CD1c-positive myeloid dendritic cell (primary cell): ENCODE data around the gene STXBP5.
"Not testable (repeated sequence)": the region's sequence is repeated elsewhere in the genome, so short reads cannot be mapped to it uniquely, and the experiment has no call there.

ENCODE experiments used
- DNase-seq: peaks from one replicate; pipeline ENCODE4 v3.0.0-alpha.2; 2016; ENCODE audit errors: extremely low spot score

STXBP5 gene

GRCh38 chr6:147380841-147381240, 176.6 kb downstream of the STXBP5 start:
- DNase-seq, result not testable (repeated sequence)

DNA sequence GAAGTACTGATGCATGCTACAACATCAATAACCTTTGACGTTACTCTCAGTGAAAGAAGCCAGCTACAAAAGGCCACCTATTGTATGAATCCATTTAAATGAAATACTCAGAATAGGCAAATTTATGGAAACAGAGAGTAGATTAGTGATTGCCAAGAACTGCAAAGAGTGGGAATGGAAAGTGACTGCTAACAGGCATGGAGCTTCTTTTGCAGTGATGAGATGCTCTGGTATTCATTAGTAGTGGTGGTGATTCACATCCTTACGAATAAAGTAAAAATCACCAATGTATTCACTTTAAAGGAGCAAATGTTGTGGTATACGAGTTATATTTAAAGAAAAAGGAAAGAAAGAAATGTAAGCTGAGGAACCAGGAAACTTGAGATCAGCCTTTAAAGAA, 177.5 kb downstream of the STXBP5 start:
- no peak for DNase-seq

GRCh38 chr6:147382945-147383554, 178.8 kb downstream of the STXBP5 start:
- DNase-seq, result peak; percentile 22

DNA sequence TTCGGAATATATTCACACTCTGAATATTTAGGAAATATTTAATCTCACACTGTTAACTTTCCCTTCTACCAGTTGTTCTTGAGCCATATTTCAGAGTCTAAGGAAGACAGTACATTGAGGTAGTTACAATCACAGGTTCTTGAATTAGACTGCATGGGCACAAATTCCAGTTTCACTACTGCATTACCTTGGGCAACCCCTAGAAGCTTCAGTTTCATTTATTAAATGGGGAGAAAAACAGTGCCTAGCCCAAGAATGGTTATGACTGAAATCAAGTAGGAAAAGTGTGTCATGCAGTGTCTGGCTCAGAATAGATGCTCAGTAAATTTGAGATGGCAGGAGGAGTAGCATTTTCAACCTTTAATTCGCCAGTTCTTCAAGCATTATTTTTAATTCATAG, 179.8 kb downstream of the STXBP5 start:
- DNase-seq, result no peak

DNA sequence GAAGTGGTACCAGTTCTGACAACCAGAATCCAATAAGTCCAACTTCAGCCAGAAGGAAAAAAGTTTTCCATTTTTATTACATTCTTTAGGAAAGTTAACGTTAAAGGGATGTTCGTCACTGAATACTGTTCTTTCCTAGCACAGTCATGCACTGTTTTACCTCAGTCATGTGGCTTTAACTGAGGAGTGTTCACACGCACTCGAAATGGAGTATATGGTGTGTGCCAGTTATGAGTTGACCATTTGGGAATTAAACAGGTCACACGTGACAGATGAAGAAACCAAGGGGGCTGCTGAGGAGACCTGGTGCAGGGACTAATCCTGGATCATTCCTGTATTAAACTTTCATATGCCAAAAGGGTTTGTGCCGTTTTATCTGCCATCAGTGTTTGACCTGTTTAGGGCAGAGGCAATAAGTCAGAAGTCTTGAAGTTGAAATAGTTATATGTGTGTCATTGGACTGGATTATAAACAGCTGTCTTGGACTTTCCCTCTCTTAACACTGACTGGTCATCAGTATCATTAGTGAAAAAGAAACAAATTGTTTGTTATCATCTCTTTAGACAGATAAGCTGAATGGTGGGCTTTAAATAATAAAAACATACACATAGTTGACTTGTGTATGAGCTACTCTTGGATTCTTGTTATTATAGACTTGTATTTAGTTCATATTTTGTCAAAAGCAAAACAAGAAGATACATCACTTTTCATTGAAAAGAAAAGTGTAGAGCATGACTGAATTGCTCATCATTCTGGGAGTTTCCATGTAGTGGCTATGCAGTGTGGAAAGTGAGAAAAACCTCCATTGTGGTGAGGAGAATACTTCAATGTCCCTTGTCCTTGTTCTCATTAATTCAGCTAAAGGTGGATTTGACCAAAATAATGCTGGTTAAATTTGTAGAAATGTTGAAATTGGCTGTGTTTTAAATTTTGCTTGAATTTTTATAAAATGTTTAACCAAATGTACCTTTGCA, 180.8 kb downstream of the STXBP5 start:
- DNase-seq, result no peak

DNA sequence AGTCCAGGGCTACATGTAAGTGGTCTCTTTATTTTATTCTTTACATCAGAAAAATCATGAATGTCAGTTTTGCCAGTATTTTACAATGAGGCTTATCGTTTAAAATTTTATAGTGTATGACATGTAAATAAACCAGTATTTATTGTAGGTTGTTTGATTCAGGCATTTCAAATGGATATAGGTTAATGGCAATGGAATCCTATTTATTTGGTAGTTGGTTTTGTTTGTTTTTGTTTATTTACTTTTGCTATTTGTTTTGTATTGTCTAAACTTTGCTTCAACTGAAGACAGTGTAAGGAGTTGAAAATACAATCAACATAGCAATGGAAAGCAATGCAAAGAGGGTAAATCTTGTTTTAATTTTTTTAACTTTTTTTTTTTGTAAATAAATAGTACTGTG, 185.2 kb downstream of the STXBP5 start:
- no peak for DNase-seq

DNA sequence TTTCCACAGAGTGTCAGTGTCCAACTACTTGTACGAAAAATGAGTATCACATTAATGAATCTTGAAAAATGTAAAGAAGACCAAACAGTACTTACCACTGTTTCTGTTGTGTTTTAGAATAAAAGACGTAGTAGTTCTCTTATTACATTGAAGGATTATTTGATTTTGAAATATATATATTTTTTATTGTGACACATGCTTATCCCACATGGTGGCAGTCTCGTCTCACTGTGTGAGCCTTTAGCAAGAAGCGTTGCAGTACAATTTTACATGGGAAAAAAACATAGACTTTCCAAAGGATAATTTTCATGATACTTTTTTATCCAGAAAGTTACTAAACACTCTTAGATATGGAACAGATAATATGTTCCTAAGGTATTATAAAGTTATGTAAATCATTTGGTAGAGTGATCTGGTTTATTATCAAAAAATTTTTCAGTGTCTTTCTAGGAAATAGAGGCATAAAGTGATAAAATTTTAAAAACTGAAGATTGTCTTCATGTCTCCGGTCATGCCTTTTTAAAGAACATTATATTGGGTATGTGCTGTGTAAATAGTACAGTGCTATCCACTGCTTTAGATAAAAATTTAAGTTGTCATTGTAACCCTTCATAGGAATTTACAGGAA, 186.8 kb downstream of the STXBP5 start:
- DNase-seq, result no peak

- no peak for DNase-seq
Measured at GRCh38 chr6:147392917-147393625, 188.9 kb downstream of the STXBP5 start.

GRCh38 chr6:147395158-147395557, 190.9 kb downstream of the STXBP5 start:
- DNase-seq, result no peak

GRCh38 chr6:147397306-147397705, 193.1 kb downstream of the STXBP5 start:
- no peak for DNase-seq

DNA sequence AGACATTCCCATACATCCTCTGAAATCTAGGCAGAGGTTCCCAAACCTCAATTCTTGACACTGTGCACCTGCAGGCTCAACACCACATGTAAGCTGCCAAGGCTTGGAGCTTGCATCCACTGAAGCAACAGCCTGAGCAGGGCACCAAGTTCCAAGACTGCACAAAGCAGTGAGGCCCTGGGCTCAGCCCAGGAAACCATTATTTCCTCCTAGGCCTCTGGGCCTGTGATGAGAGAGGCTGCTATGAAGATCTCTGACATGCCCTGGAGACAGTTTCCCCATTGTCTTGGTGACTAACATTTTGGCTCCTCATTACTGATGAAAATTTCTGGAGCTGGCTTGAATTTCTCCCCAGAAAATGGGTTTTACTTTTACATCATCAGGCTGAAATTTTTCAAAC, 196.8 kb downstream of the STXBP5 start:
- no peak for DNase-seq

DNA sequence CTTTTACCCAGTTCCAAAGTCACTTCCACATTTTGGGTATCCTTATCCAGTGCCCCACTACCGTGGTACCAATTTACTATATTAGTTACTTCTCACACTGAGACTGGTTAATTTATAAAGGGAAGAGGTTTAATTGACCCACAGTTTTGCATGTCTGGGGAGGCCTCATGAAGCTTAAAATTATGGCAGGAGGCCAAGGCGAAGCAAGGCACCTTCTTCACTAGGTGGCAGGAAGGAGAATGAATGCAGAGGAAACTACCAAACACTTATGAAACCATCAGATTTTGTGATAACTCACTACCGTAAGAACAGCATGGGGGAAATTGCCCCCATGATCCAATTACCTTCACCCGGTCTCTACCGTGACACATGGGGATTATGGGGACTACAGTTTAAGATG, 197.6 kb downstream of the STXBP5 start:
- no peak for DNase-seq

DNA sequence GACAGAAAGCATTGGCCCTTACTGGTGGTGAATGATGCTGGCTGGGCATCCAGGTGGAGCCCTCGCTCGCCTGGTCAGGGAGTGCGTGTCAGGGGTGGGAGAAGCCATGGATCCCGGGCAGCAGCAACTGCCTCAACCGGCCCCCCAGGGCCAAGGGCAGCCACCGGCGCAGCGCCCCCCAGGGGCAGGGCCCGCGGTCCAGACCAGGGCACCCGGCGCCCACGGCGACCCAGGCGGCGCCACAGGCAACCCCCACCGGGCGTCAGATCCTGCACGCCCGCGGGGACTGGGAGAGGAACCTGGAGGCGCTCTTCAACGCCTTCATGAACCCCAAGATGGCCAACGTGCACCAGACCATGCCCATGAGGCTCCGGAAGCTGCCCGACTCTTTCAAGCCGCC, 202.6 kb downstream of the STXBP5 start:
- no peak for DNase-seq

GRCh38 chr6:147407571-147407970, 203.4 kb downstream of the STXBP5 start:
- no peak for DNase-seq

- DNase-seq, result no peak
Measured at GRCh38 chr6:147416622-147417021, 212.4 kb downstream of the STXBP5 start.

GRCh38 chr6:147417954-147418353, 213.7 kb downstream of the STXBP5 start:
- no peak for DNase-seq

- DNase-seq, result no peak
Measured at GRCh38 chr6:147418523-147418922, 214.3 kb downstream of the STXBP5 start.

DNA sequence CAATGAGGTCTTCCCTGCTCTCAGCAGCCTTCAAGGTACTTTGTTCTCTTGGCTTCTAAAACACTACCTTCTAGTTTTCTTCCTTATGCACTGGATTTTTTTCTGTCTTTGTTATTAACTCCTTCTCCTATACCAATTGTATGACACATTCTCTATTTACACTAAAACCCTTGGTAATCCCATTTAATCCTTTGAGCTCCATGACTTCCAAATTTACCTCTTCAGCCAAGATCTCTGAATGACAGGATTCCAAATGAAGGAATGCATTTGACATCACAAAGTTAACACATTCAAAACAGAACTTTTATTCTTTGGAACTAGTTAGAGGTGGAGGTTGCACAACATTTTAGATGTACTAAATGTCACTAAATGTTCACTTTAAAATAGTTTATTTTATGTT, 217.7 kb downstream of the STXBP5 start:
- DNase-seq, result no peak

GRCh38 chr6:147423111-147423510, 218.9 kb downstream of the STXBP5 start:
- no peak for DNase-seq

- no peak for DNase-seq
Measured at GRCh38 chr6:147429794-147430193, 225.6 kb downstream of the STXBP5 start.

GRCh38 chr6:147430811-147431210, 226.6 kb downstream of the STXBP5 start:
- no peak for DNase-seq

- no peak for DNase-seq
Measured at GRCh38 chr6:147434076-147434475, 229.9 kb downstream of the STXBP5 start.
